ENCODE results near the gene BHLHA15. TPM values are rescaled to one million over a fixed set of nuclear protein-coding genes. Genes with fewer than 3 reads are reported as not detected.

Gene BHLHA15
- total and polyA plus RNA-seq, 2 of the 8 experiments (the other 6 are each of a cell fraction or from before 2014, with no cell fraction given) = 1.1 to 2.7 TPM

DNA sequence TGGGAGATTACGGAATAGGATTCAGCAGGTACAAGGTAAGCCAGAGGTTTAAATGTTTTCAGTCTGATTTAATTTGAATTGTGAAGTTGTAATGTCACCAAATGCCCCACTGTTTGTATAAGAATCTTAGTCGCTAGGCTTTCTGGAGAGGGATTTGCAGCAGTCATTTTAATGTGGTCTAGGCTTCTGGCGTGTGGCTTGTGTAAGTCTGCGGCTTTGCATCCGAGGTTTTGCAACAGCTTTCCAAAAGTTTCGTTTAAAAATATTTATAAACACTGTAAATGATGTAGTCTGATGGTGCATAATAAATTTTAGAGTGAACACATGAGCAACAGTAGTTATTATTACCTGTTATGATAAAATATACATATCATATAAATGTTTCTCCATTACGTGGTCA is 26.1 kb upstream of the BHLHA15 start:
- no peak overlapping the region for H4K91ac ChIP-seq (replicated peaks; ENCODE audit: insufficient read length, low read length)
- no peak for TF ChIP-seq CBX5 (IDR thresholded peaks at IDR 0.05; ENCODE audit: low read depth, low read length)
- no peak for TF ChIP-seq SP2 (IDR thresholded peaks at IDR 0.05; ENCODE audit: low read length)
- TF ChIP-seq TAF1 (IDR thresholded peaks at IDR 0.05; ENCODE audit: low read depth, low read length) = no peak
- no peak for TF ChIP-seq NRF1 (IDR thresholded peaks at IDR 0.05; ENCODE audit: low read depth, low read length)
- TF ChIP-seq CEBPB (IDR thresholded peaks at IDR 0.05; ENCODE audit: low read depth, low read length) = no peak
- TF ChIP-seq EP300 (IDR thresholded peaks at IDR 0.05; ENCODE audit: borderline replicate concordance in 1 of 2, low read depth in 2 of 2, low read length in 2 of 2) = no peak
- no peak for TF ChIP-seq CBX8 (IDR thresholded peaks at IDR 0.05; ENCODE audit: borderline replicate concordance, low read depth, low read length)
- TF ChIP-seq FOSL1 (IDR thresholded peaks at IDR 0.05; ENCODE audit: insufficient read depth, low read depth, low read length) = no peak
- TF ChIP-seq SIRT6 (IDR thresholded peaks at IDR 0.05; ENCODE audit: low read length) = no peak
- TF ChIP-seq SAP30 (IDR thresholded peaks at IDR 0.05; ENCODE audit: insufficient read depth, insufficient replicate concordance, low read length) = no peak
- no peak overlapping the region for H3K56ac ChIP-seq (replicated peaks; ENCODE audit: insufficient read length, low read depth, low read length)
- H2BK12ac ChIP-seq (ENCODE audit: low read depth, low read length) = no peak overlapping the region
- WGBS, 2 experiments (ENCODE audit: extremely low coverage in 1 of 2, insufficient coverage in 1 of 2, insufficient read length in 1 of 2, insufficient replicate concordance in 2 of 2, low coverage in 1 of 2, low lambda C conversion rate in 2 of 2, missing lambda C conversion rate in 1 of 2) = 89% methylated on average over 7 of the region's 7 CpGs; no CpG with 5 or more reads in 1 of the 2 experiments
- H3K9me3 ChIP-seq (ENCODE audit: insufficient read depth in 2 of 2, low read depth in 1 of 2, low read length in 1 of 2) = no peaks in the 10 kb centered on the region
- no peaks in the 10 kb centered on the region for H3K23me2 ChIP-seq (ENCODE audit: low read depth, low read length)
- H3K4ac ChIP-seq (replicated peaks; ENCODE audit: insufficient read length, low read depth, low read length) = no peak overlapping the region
- peaks cover 0 to 4% of the 10 kb centered on the region in 2 experiments for H4K20me1 ChIP-seq (replicated peaks in 1 of 2; ENCODE audit: control insufficient read depth in 1 of 2, insufficient read depth in 2 of 2, low read length in 2 of 2)
- no peak overlapping the region for H3K23ac ChIP-seq (ENCODE audit: insufficient read length)
- no peak overlapping the region for H2AFZ ChIP-seq (ENCODE audit: low read length)
- no peak overlapping the region for H3K18ac ChIP-seq (ENCODE audit: extremely low read depth, low read length)
- H3K79me1 ChIP-seq (ENCODE audit: low read depth, low read length) = peaks cover 2% of the 10 kb centered on the region; the same call in 1 of the 2 replicates
- no peaks in the 10 kb centered on the region for H3K79me2 ChIP-seq (ENCODE audit: control insufficient read depth in 1 of 2, insufficient read depth in 2 of 2, low read length in 2 of 2)
- H2AK5ac ChIP-seq (ENCODE audit: low read depth, low read length) = no peak overlapping the region
- H2BK20ac ChIP-seq (ENCODE audit: low read length) = no peak overlapping the region
- H3K27ac ChIP-seq (ENCODE audit: low read depth, low read length) = no peak overlapping the region
- H3K4me1 ChIP-seq (replicated peaks in 1 of 4; ENCODE audit: control insufficient read depth in 3 of 4, insufficient read depth in 4 of 4, low read length in 3 of 4) = peaks cover 0 to 2% (median 0%) of the 10 kb centered on the region in 4 experiments; a peak in 1 of 7 replicates
- no peak overlapping the region for H4K5ac ChIP-seq (ENCODE audit: insufficient read length, low read depth, low read length)
- H3K4me3 ChIP-seq (ENCODE audit: extremely low read depth in 1 of 4, insufficient read depth in 2 of 4, low read depth in 3 of 4, low read length in 4 of 4) = no peak overlapping the region
- H3K14ac ChIP-seq (ENCODE audit: insufficient read length) = no peak overlapping the region
- no peaks in the 10 kb centered on the region; a peak in 1 of 8 replicates for H3K36me3 ChIP-seq (ENCODE audit: control insufficient read depth in 2 of 4, insufficient read depth in 4 of 4, low read length in 3 of 4)
- no peak for DNase-seq (ENCODE audit: low read depth in 1 of 2, low spot score in 2 of 2)
- H3K27me3 ChIP-seq (replicated peaks in 1 of 4; ENCODE audit: control insufficient read depth in 3 of 4, extremely low read depth in 1 of 4, insufficient read depth in 3 of 4, low read length in 3 of 4) = no peaks in the 10 kb centered on the region
- no peak overlapping the region for H2BK5ac ChIP-seq (ENCODE audit: low read depth, low read length)
- no peak overlapping the region for H2BK15ac ChIP-seq (ENCODE audit: low read length)
- H3K9ac ChIP-seq (replicated peaks in 1 of 4; ENCODE audit: extremely low read depth in 1 of 4, low read depth in 3 of 4, low read length in 3 of 4) = no peak overlapping the region
- FAIRE-seq = no peak
- POLR2A ChIA-PET (ENCODE audit: partially characterized antibody) = no interaction called here
- no peak overlapping the region for H2BK120ac ChIP-seq (replicated peaks; ENCODE audit: low read depth, low read length)
- H4K8ac ChIP-seq (ENCODE audit: extremely low read depth, insufficient read depth, low read length) = no peak overlapping the region
- CTCF ChIA-PET (ENCODE audit: partially characterized antibody) = interaction anchor here (0.6 to 2.4 kb wide), 7 partner anchors 11 to 164 kb away, joined by 3 to 11 read pairs (median 4); partner anchors contain the start of gene BHLHA15
- H3K4me2 ChIP-seq (ENCODE audit: insufficient read depth in 1 of 2, low read depth in 2 of 2, low read length in 2 of 2) = no peak overlapping the region

All from H1 (cell line).